Smooth muscle cell (in vitro differentiated cells): ENCODE results near the gene P2RY6. TPM values are rescaled to one million over a fixed set of nuclear protein-coding genes. Genes with fewer than 3 reads are reported as not detected.

Experiments
- DNase-seq: peaks from one replicate; lab custom pipeline; 2025; ENCODE audit not compliant: unreplicated experiment; lab: John Stamatoyannopoulos, UW
- H2AFZ ChIP-seq: fragments of 200-600 bp; sonication (generic); 2 replicates; pipeline ENCODE4 v1.6.0; 2016; ENCODE audit warnings: antibody characterized with exemption, low read depth, mild to moderate bottlenecking
- H3F3A ChIP-seq: fragments of 200-600 bp; sonication (generic); 2 replicates; pipeline ENCODE4 v1.6.0; 2017; ENCODE audit warnings: antibody characterized with exemption, low read depth
- H3K27ac ChIP-seq: fragments of 200-600 bp; sonication (generic); 2 replicates; pipeline ENCODE4 v1.5.1; 2016; ENCODE audit warnings: low read depth, mild to moderate bottlenecking
- H3K27me3 ChIP-seq: fragments of 200-600 bp; sonication (generic); 2 replicates; pipeline ENCODE4 v1.6.1; 2016; ENCODE audit warnings: low read depth, mild to moderate bottlenecking
- H3K36me3 ChIP-seq: fragments of 200-600 bp; sonication (generic); 2 replicates; pipeline ENCODE4 v1.5.1; 2016; ENCODE audit warnings: low read depth
- H3K4me1 ChIP-seq: fragments of 200-600 bp; sonication (generic); 2 replicates; pipeline ENCODE4 v1.5.1; 2016; ENCODE audit warnings: low read depth
- H3K4me2 ChIP-seq: fragments of 200-600 bp; sonication (generic); 2 replicates; pipeline ENCODE4 v1.6.0; 2016; ENCODE audit warnings: mild to moderate bottlenecking
- H3K4me3 ChIP-seq: fragments of 200-600 bp; sonication (generic); 2 replicates; pipeline ENCODE4 v1.5.1; 2016; ENCODE audit warnings: mild to moderate bottlenecking
- H3K79me2 ChIP-seq: fragments of 200-600 bp; sonication (generic); 2 replicates; pipeline ENCODE4 v1.6.0; 2016; ENCODE audit warnings: low read depth, mild to moderate bottlenecking
- H3K9ac ChIP-seq: fragments of 200-600 bp; sonication (generic); 2 replicates; pipeline ENCODE4 v1.6.0; 2016; ENCODE audit warnings: low read depth
- H3K9me3 ChIP-seq: fragments of 200-600 bp; sonication (generic); replicated peaks from 2 replicates; pipeline ENCODE4 v1.5.1; 2016; ENCODE audit warnings: low read depth
- H4K20me1 ChIP-seq: fragments of 200-600 bp; sonication (generic); 2 replicates; pipeline ENCODE4 v1.6.0; 2016; ENCODE audit warnings: low read depth
- WGBS: methylation state at CpG from one replicate; pipeline ENCODE4 v1.1.7; 2016; ENCODE audit warnings: low lambda C conversion rate; 5-methylcytosine and 5-hydroxymethylcytosine counted together
- polyA plus RNA-seq: library from polyadenylated mRNA; unstranded; fragments of >200 nt; fragmentation: Nextera tagmentation; extraction: Ambion mirVana; gene quantifications from 2 replicates; pipeline ENCODE4 v1.2.1, GENCODE V29; 2016
- total RNA-seq: library from RNA; depleted of rRNA; stranded (reverse); fragments of >200 nt; gene quantifications from 2 replicates; pipeline ENCODE4 v1.2.3, GENCODE V29; 2014
- TF ChIP-seq, protein P1 (sequence below): fragments of 200-600 bp; sonication (generic); IDR thresholded peaks from 2 replicates; pipeline ENCODE4 v1.5.1; 2017; ENCODE audit warnings: borderline replicate concordance, mild to moderate bottlenecking, antibody characterized with exemption; ENCODE audit not compliant: insufficient read depth, poor library complexity, severe bottlenecking

The P2RY6 gene
- total and polyA plus RNA-seq, 2 experiments from 2014 or later: 3.7 to 13.8 TPM

DNA sequence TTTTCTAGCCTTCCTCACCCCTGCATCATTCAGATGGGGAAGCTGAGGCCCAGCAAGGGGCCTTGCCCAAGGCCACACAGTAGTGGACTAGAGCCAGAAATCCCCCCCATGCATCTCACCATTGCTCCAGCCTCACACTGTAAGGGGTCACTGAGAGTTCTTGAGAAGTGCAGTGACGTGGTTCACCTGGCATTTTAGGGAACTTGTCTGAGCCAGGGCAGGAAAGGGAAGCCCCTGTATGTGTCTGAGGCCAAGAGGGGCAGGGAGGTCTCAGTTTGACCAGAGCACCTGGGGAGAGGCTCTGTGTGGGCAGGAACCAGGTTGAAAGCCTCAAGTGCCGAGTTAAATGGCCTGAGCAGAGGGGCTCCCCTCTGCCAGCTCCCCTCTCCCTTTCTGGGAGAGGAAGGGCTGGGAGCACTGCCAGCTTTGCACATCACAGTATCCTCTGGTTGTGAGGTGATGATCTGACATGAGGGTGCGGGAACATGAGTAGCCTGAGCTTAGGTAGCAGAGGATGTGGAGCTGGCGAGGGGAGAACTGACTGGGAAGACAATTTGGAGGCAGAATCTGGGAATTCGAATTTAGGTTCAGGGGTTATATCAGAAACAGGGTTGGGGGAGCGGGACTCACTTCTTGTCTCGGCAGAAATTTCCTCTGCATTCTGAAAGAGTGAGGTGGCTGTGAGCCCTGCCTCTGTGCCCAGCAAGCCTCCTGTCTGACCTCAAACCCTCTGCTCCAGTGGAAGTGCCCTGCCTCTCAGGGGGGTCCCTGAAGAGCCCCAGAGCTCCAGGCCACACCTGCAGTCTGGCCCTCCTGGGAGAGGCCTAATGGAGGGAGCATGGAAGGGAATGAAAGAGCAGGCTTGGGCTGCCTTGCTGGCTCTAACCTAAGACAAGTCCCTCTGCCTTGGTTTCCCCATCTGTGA is 50.5 kb downstream of the P2RY6 start:
- peaks cover 51% of the 10 kb centered on the region for H4K20me1 ChIP-seq
- TF ChIP-seq, protein P1, sequence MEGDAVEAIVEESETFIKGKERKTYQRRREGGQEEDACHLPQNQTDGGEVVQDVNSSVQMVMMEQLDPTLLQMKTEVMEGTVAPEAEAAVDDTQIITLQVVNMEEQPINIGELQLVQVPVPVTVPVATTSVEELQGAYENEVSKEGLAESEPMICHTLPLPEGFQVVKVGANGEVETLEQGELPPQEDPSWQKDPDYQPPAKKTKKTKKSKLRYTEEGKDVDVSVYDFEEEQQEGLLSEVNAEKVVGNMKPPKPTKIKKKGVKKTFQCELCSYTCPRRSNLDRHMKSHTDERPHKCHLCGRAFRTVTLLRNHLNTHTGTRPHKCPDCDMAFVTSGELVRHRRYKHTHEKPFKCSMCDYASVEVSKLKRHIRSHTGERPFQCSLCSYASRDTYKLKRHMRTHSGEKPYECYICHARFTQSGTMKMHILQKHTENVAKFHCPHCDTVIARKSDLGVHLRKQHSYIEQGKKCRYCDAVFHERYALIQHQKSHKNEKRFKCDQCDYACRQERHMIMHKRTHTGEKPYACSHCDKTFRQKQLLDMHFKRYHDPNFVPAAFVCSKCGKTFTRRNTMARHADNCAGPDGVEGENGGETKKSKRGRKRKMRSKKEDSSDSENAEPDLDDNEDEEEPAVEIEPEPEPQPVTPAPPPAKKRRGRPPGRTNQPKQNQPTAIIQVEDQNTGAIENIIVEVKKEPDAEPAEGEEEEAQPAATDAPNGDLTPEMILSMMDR: no peak
- peak overlapping the region; percentile 58 for H3K4me2 ChIP-seq
- no peak overlapping the region for H3K9ac ChIP-seq
- H3F3A ChIP-seq: peaks cover 28% of the 10 kb centered on the region
- H2AFZ ChIP-seq: no peak overlapping the region
- peaks cover 81% of the 10 kb centered on the region for H3K79me2 ChIP-seq
- H3K9me3 ChIP-seq: no peaks in the 10 kb centered on the region
- no peaks in the 10 kb centered on the region for H3K36me3 ChIP-seq
- no peak for DNase-seq
- H3K4me3 ChIP-seq: no peak overlapping the region
- peaks cover 42% of the 10 kb centered on the region for H3K4me1 ChIP-seq
- no peaks in the 10 kb centered on the region for H3K27me3 ChIP-seq
- peak overlapping the region; percentile 83 for H3K27ac ChIP-seq
- 70% methylated on average over 7 of the region's 7 CpGs for WGBS

DNA sequence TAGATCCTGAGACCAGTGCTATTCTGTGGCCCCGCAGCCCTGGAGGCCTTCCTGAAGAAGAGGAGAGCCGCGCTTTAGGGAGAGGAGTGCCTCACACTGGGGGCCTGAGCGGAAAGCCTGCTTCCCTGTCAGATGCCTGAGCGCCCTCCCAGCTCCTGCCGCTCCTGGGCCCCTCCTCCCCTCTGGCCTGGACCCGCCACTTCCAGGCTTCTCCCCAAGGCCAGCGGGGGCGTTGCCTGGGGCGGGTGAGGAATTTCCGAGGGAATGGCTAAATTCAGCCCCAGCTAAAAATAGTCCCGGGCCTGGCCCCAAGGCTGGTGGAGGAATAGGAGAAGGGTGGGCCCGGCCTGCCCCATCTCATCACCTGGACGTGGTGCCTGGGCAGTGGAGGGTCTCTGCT is 51.3 kb downstream of the P2RY6 start:
- 9% methylated on average over 13 of the region's 14 CpGs for WGBS
- H3K27me3 ChIP-seq: no peaks in the 10 kb centered on the region
- H3K4me3 ChIP-seq: no peak overlapping the region
- no peaks in the 10 kb centered on the region for H3K36me3 ChIP-seq
- peaks cover 42% of the 10 kb centered on the region for H3K4me1 ChIP-seq
- DNase-seq: peak; percentile 55
- H2AFZ ChIP-seq: no peak overlapping the region
- peaks cover 50% of the 10 kb centered on the region for H4K20me1 ChIP-seq
- peaks cover 28% of the 10 kb centered on the region for H3F3A ChIP-seq
- H3K9ac ChIP-seq: peak overlapping the region; percentile 66
- no peaks in the 10 kb centered on the region for H3K9me3 ChIP-seq
- H3K79me2 ChIP-seq: peaks cover 81% of the 10 kb centered on the region
- peak overlapping the region; percentile 58 for H3K4me2 ChIP-seq
- peak overlapping the region; percentile 83 for H3K27ac ChIP-seq
- TF ChIP-seq, protein P1: no peak

DNA sequence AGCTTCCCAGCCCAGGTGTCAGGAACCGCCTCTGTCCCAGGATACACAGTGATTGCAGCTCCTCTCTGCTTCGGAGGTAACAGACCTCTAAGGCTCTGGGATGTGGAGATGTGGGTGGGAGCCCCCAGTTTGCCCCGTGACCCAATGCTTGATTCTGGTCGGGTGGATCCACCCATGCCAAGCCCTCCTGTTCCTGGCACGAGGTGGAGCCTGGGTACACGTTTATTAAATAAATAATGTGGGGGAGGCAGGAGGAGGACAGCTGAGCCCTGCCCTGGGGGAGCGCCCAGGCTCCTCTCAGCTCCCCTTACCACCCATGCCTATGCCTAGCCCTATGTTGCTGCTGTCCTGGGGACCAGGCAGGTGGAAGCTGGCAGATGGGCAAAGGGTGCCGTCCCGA is 52.0 kb downstream of the P2RY6 start:
- no peak for DNase-seq
- Histone ChIP-seq H4K20me1 (peaks cover 48% of the 10 kb centered on the region), H3K9ac (peak overlapping the region; percentile 66)

More for the DNA sequence above, 52.0 kb downstream of the P2RY6 start:
- Histone ChIP-seq H3K27ac (peak overlapping the region; percentile 83), H3K9me3 (no peaks in the 10 kb centered on the region), H2AFZ (no peak overlapping the region), H3F3A (peaks cover 28% of the 10 kb centered on the region), H3K4me1 (peaks cover 42% of the 10 kb centered on the region), H3K4me2 (peak overlapping the region; percentile 58), H3K4me3 (no peak overlapping the region), H3K79me2 (peaks cover 81% of the 10 kb centered on the region), H3K27me3 (no peaks in the 10 kb centered on the region), H3K36me3 (no peaks in the 10 kb centered on the region)
- 82% methylated on average over 9 of the region's 9 CpGs for WGBS
- TF ChIP-seq, protein P1: no peak
